HAP-1 (cell line): ENCODE results near the gene PDSS2.
"Not testable (repeated sequence)": the region's sequence is repeated elsewhere in the genome, so short reads cannot be mapped to it uniquely, and the experiment has no call there.

Source experiments
- DNase-seq, 2 experiments: peaks; one replicate each; pipeline ENCODE4 v3.0.0-alpha.2; 2016 to 2020; ENCODE audit warnings: low spot score in 2 of 2
- H3K27me3 ChIP-seq: fragments of 250-450 bp; sonication (Bioruptor Pico); 2 replicates; pipeline ENCODE4 v1.5.1; 2020; ENCODE audit warnings: low read depth, mild to moderate bottlenecking, moderate library complexity
- H3K36me3 ChIP-seq: fragments of 250-450 bp; sonication (Bioruptor Pico); replicated peaks from 2 replicates; pipeline ENCODE4 v1.5.1; 2020; ENCODE audit warnings: mild to moderate bottlenecking
- H3K4me1 ChIP-seq: fragments of 250-450 bp; sonication (Bioruptor Pico); 2 replicates; pipeline ENCODE4 v1.5.1; 2020; ENCODE audit warnings: mild to moderate bottlenecking
- H3K4me3 ChIP-seq: fragments of 250-450 bp; sonication (Bioruptor Pico); 2 replicates; pipeline ENCODE4 v1.5.1; 2020; ENCODE audit warnings: mild to moderate bottlenecking, moderate library complexity
- H3K9me3 ChIP-seq: fragments of 250-450 bp; sonication (Bioruptor Pico); 2 replicates; pipeline ENCODE4 v1.5.1; 2020; ENCODE audit warnings: mild to moderate bottlenecking, moderate library complexity
- in situ Hi-C: fragments of 300-500 bp; cut with MboI; formaldehyde crosslinking; loops from 3 replicates; pipeline ENCODE4 v1.14.3; 2020; ENCODE audit warnings: low sequenced_read_pairs, inconsistent platforms, mixed read lengths

The PDSS2 gene

GRCh38 chr6:107129370-107129925 lies 329.9 kb downstream of the PDSS2 start:
- DNase-seq: no peak
- in situ Hi-C loops: no loop called here
- H3K4me3 ChIP-seq: no peak overlapping the region

GRCh38 chr6:107128577-107128976 lies 330.8 kb downstream of the PDSS2 start:
- DNase-seq: no peak
- H3K36me3 ChIP-seq: no peaks in the 10 kb centered on the region
- in situ Hi-C loops: no loop called here

More at GRCh38 chr6:107129370-107129925, 329.9 kb downstream of the PDSS2 start:
- H3K9me3 ChIP-seq: no peaks in the 10 kb centered on the region
- peaks cover 6% of the 10 kb centered on the region for H3K4me1 ChIP-seq
- no peaks in the 10 kb centered on the region for H3K27me3 ChIP-seq
- no peaks in the 10 kb centered on the region for H3K36me3 ChIP-seq

GRCh38 chr6:107128175-107128574 lies 331.2 kb downstream of the PDSS2 start:
- Histone ChIP-seq H3K4me3 (no peak overlapping the region), H3K4me1 (peaks cover 6% of the 10 kb centered on the region), H3K9me3 (no peaks in the 10 kb centered on the region), H3K36me3 (no peaks in the 10 kb centered on the region), H3K27me3 (no peaks in the 10 kb centered on the region)
- in situ Hi-C loops: no loop called here
- no peak for DNase-seq

More at GRCh38 chr6:107128577-107128976, 330.8 kb downstream of the PDSS2 start:
- Histone ChIP-seq H3K9me3 (no peaks in the 10 kb centered on the region), H3K4me1 (peaks cover 6% of the 10 kb centered on the region), H3K27me3 (no peaks in the 10 kb centered on the region), H3K4me3 (no peak overlapping the region)

GRCh38 chr6:107125771-107126170 lies 333.6 kb downstream of the PDSS2 start:
- no peak overlapping the region for H3K4me3 ChIP-seq
- no peaks in the 10 kb centered on the region for H3K36me3 ChIP-seq
- H3K9me3 ChIP-seq: no peaks in the 10 kb centered on the region
- peaks cover 2% of the 10 kb centered on the region; the same call in 1 of the 2 replicates for H3K4me1 ChIP-seq
- in situ Hi-C loops: no loop called here
- no peaks in the 10 kb centered on the region for H3K27me3 ChIP-seq
- no peak for DNase-seq

GRCh38 chr6:107124934-107125348 lies 334.4 kb downstream of the PDSS2 start:
- DNase-seq: no peak
- Histone ChIP-seq H3K4me1 (peaks cover 2% of the 10 kb centered on the region; the same call in 1 of the 2 replicates), H3K36me3 (no peaks in the 10 kb centered on the region), H3K9me3 (no peaks in the 10 kb centered on the region), H3K4me3 (no peak overlapping the region), H3K27me3 (no peaks in the 10 kb centered on the region)
- in situ Hi-C loops: no loop called here

GRCh38 chr6:107123501-107123900 lies 335.9 kb downstream of the PDSS2 start:
- in situ Hi-C loops: no loop called here
- Histone ChIP-seq H3K9me3 (no peaks in the 10 kb centered on the region), H3K4me3 (no peak overlapping the region), H3K36me3 (no peaks in the 10 kb centered on the region), H3K27me3 (no peaks in the 10 kb centered on the region), H3K4me1 (peaks cover 8% of the 10 kb centered on the region)
- DNase-seq: no peak

GRCh38 chr6:107122748-107123147 lies 336.6 kb downstream of the PDSS2 start:
- no peak overlapping the region for H3K4me3 ChIP-seq
- no peaks in the 10 kb centered on the region for H3K36me3 ChIP-seq
- no peak for DNase-seq
- peaks cover 13% of the 10 kb centered on the region for H3K4me1 ChIP-seq
- in situ Hi-C loops: no loop called here
- H3K27me3 ChIP-seq: no peaks in the 10 kb centered on the region
- no peaks in the 10 kb centered on the region for H3K9me3 ChIP-seq

GRCh38 chr6:107121964-107122495 lies 337.3 kb downstream of the PDSS2 start:
- Histone ChIP-seq H3K9me3 (no peaks in the 10 kb centered on the region), H3K4me3 (no peak overlapping the region), H3K4me1 (peaks cover 20% of the 10 kb centered on the region), H3K36me3 (no peaks in the 10 kb centered on the region), H3K27me3 (no peaks in the 10 kb centered on the region)
- in situ Hi-C loops: no loop called here
- no peak for DNase-seq

GRCh38 chr6:107121266-107121665 lies 338.1 kb downstream of the PDSS2 start:
- Histone ChIP-seq H3K9me3 (no peaks in the 10 kb centered on the region), H3K4me1 (peaks cover 22% of the 10 kb centered on the region), H3K36me3 (no peaks in the 10 kb centered on the region), H3K27me3 (no peaks in the 10 kb centered on the region), H3K4me3 (no peak overlapping the region)
- DNase-seq: no peak
- in situ Hi-C loops: no loop called here

GRCh38 chr6:107120404-107120803 lies 339.0 kb downstream of the PDSS2 start:
- DNase-seq: no peak
- H3K4me3 ChIP-seq: no peak overlapping the region
- H3K4me1 ChIP-seq: peaks cover 22% of the 10 kb centered on the region
- no peaks in the 10 kb centered on the region for H3K27me3 ChIP-seq
- in situ Hi-C loops: no loop called here
- no peaks in the 10 kb centered on the region for H3K9me3 ChIP-seq
- no peaks in the 10 kb centered on the region for H3K36me3 ChIP-seq

GRCh38 chr6:107118976-107119375 lies 340.4 kb downstream of the PDSS2 start:
- Histone ChIP-seq H3K27me3 (no peaks in the 10 kb centered on the region), H3K4me3 (no peak overlapping the region), H3K9me3 (no peaks in the 10 kb centered on the region), H3K4me1 (peaks cover 22% of the 10 kb centered on the region), H3K36me3 (no peaks in the 10 kb centered on the region)
- in situ Hi-C loops: no loop called here
- DNase-seq: peak in 1 of 2 experiments; percentile 48

- in situ Hi-C loops, H3K36me3 ChIP-seq, H3K9me3 ChIP-seq, DNase-seq, H3K27me3 ChIP-seq, H3K4me3 ChIP-seq: not testable (repeated sequence)
- peaks cover 25% of the 10 kb centered on the region for H3K4me1 ChIP-seq
Observed at GRCh38 chr6:107118540-107118939, 340.8 kb downstream of the PDSS2 start.

- Histone ChIP-seq H3K4me3 (peak overlapping the region; percentile 1; the same call in 1 of the 2 replicates), H3K9me3 (no peaks in the 10 kb centered on the region), H3K4me1 (peaks cover 26% of the 10 kb centered on the region), H3K27me3 (no peaks in the 10 kb centered on the region), H3K36me3 (no peaks in the 10 kb centered on the region)
- in situ Hi-C loops: no loop called here
- no peak for DNase-seq
Observed at GRCh38 chr6:107116931-107117330, 342.4 kb downstream of the PDSS2 start.

- H3K36me3 ChIP-seq: no peaks in the 10 kb centered on the region
- peak; percentile 80 to 97 for DNase-seq
- H3K9me3 ChIP-seq: no peaks in the 10 kb centered on the region
- peaks cover 25% of the 10 kb centered on the region for H3K4me1 ChIP-seq
- H3K4me3 ChIP-seq: peak overlapping the region; percentile 44
- in situ Hi-C loops: no loop called here
- no peaks in the 10 kb centered on the region for H3K27me3 ChIP-seq
Observed at GRCh38 chr6:107116328-107116892, 343.0 kb downstream of the PDSS2 start.
